GM18526 (cell line): ENCODE measurements around the gene HIRA.

Experiments used
- POLR2A ChIP-seq: IDR thresholded peaks from 3 replicates; pipeline ENCODE4 v1.6.1; 2011; ENCODE audit not compliant: insufficient read length; ENCODE audit errors: extremely low read depth

The HIRA gene

GRCh38 chr22:19307872-19308271 lies 123.7 kb downstream of the HIRA start:
- no peak for TF ChIP-seq POLR2A

GRCh38 chr22:19304547-19304946 lies 127.0 kb downstream of the HIRA start:
- no peak for TF ChIP-seq POLR2A

- TF ChIP-seq POLR2A, result no peak
These were observed 127.7 kb downstream of the HIRA start for GRCh38 chr22:19303785-19304184.

- no peak for TF ChIP-seq POLR2A
These were observed 135.8 kb downstream of the HIRA start for GRCh38 chr22:19295733-19296132.

GRCh38 chr22:19292458-19293230 lies 138.9 kb downstream of the HIRA start:
- no peak for TF ChIP-seq POLR2A

- TF ChIP-seq POLR2A, result no peak
These were observed 139.7 kb downstream of the HIRA start, which contains the start of gene CLTCL1 for GRCh38 chr22:19291580-19292457. CLTCL1 (minus strand) TSS chr22:19291719; CDS start chr22:19291641, 78 bp downstream.

GRCh38 chr22:19291218-19291579 lies 140.3 kb downstream of the HIRA start:
- TF ChIP-seq POLR2A, result no peak

- TF ChIP-seq POLR2A, result no peak
These were observed 140.9 kb downstream of the HIRA start for GRCh38 chr22:19290400-19291217.

- no peak for TF ChIP-seq POLR2A
These were observed 141.9 kb downstream of the HIRA start for GRCh38 chr22:19289475-19290161.

- no peak for TF ChIP-seq POLR2A
These were observed 143.6 kb downstream of the HIRA start for GRCh38 chr22:19287889-19288288.

GRCh38 chr22:19287076-19287707 lies 144.3 kb downstream of the HIRA start:
- no peak for TF ChIP-seq POLR2A

GRCh38 chr22:19285831-19286230 lies 145.7 kb downstream of the HIRA start:
- TF ChIP-seq POLR2A, result no peak
